Measurements from ENCODE around the gene PCNX4.
A peak's percentile ranks its signal among the peaks of the same experiment; 100 is the strongest.

PCNX4 gene

DNA sequence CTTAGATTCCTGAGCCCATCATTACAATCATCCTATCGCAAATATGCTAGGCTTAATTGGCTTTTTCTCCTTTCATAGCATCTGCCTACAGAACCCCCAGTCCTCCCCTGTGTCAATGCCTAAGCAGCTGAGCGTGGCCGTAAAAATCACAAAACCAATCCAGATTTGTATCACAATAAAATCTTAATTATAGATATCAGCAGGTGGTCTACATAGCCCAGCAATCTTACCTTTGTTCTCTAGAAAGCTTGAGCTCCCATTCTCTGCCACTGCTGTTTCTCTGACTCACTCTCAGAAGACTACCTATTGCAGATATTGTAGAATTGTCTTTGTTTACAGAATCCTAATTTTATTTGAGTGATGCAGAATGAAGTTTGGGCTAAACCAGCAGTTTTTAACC is 119.4 kb downstream of the PCNX4 start:
- DNase-seq, result peak; percentile 37

DNA sequence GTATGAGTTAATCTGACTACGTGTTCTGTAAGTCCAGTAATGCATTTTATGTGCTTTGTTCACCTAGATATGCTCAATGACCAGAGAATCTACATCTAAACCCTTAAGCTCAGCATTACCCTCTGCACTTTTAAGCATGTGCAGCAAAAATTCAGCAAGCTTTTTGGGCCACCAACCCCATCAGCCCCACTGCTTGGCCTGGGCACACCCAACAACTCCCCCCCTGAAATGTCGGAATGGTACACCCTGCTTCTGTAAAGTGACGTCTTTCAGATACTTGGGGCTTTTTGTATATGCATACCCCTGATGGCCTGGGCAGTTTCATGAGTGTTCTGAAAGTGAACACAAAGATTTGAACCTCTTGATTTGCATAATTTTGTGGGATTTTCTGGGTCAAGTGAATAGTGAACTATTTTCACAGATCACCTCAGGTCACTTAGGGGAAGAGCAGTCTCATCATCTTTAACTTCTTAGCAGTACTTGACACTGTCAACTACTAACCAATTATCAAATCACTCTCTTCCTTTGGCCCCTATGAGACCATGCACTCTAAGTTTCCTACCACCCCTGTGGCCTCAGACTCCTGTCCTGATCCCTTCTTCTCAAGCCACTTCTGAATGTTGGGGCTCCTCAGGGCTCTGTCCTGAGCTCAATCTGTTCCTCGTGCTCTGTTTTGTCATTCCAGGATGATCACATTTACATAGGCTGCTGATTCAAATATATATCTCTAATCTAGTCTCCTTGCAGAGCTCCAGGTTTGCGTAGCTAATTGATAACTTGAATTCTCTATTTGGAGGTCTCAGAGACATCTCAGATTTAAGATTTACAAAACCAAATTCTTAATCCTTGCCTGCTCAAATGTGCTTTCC is 121.0 kb downstream of the PCNX4 start:
- no peak for DNase-seq

DNA sequence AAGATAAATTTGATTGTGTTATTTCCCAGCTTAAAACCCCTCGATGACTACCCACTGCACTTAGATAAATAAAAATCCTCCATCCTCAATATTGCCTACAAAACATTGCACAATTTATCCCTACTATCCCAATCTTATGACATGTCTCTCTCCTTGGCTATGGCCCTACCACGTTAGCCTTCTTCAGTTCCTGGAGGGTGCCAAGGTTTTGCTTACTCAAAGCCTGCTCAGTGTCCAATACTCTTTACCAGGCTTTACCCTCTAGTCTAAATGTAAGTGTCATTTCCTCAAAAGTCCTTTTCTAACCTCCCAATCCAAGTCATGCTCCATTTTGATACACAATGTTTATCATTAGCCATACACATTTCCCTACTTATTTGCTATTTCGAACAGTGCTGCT is 122.3 kb downstream of the PCNX4 start:
- DNase-seq, result no peak

DNA sequence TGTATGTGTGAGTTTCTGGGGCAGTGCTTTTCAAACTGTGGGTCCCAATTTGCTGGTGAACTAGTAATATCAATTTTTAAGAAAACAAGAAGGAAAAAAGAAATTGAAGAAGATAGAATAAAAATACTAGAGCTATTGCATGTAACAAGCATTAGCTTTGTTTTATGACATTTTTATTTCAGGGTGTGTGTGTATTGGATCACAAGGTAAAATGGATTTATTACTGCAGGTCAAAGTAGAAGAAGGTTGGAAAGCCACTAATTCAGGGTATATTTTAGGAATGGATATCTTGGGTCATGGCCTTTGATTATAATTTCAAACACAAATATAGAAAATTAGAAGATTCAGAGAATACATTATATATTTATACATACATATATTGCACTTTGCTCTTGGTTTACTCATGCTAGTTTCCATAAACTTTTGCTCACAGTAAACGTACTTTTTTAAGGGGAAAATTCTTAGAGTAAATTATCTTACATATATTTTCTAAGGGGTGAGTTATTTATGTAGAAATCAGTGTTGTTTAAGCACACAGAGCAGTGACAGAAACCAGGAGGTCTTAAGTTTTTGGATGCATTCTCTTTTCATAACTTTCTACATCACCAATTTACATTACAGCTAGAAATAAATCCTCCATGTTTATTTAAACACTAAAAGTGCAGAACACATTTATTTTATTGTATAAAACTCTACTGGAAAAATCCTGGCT is 122.8 kb downstream of the PCNX4 start:
- no peak for DNase-seq

DNA sequence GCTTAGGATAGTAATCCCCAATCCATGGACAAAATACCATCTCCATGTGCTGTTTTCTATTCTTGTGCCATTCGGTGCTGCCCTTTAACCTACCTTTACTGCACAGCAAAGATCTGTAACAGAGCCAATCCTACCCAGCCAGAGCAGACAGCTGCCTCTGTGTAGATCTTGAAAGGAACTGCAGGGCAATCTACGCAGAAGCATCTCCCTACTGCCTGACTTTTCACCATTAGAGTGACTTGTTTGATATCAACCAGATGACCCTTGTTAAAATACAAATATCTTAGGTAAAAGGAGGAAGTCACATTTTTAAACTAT is 123.4 kb downstream of the PCNX4 start:
- DNase-seq, result no peak

DNA sequence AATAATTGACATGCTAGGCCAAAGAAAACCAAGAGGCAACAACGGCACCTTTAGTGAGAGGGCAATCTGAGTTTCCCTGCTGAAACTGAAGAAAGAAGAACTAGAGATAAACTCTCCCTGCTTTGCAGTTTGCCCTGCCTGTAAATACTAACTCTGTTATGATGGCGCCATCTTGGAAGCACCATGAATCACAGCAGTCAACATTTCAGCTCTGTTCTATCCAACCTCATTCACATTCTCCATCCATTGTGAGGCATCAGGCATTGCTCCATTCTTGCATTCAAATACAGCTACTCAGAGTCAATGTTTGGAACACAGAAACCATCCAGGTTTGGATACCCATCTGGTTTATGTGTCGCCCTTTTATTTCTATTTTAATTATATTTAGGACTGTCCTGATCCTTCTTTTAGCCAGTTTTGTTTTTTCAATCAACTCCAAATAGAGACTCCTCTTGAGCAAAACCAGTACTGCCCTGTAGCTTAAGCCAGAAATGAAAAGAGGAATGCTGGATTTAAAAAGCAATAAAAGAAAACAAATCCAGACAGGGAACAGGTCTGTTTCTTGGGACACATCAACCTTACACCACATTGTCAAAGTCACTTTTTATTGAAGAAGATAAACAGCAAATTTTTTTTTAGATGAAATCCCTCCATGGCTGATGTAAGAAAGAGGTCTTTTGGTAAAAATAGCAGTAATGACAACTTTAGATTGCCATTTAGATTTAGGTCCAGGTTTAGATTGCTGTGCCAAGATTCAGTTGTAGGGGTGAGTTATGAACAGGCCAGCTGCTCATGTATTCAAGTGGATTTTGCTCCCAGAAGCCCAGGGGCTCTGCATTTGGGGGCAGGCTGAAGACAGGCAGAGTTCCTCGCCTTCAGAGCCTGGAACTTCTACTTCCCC is 124.0 kb downstream of the PCNX4 start:
- DNase-seq, result no peak

DNA sequence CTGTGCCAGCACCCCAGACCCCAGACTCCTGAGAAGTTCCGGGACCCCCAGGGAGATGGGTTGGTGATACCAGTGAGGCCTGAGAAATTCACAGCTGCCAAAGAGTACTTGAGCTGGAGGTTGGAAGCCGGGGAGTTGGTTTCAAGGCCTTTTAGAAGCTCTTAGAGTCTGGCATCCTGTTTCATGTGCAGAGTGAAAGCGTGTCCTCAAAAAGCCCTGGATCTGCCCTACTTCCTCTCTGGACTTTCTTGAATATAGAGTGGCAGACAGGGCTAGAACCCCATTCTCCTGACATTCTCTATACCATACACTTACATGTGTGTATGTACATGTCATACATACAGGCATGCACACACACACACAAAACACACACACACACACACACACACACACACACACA is 126.0 kb downstream of the PCNX4 start:
- DNase-seq, result no peak

Data from NCI-H1105 (cell line).